C4-2B (cell line): Measurements from ENCODE around the gene SLC39A3.

Experiments used
- CTCF ChIP-seq: fragments of 450-650 bp; conservative IDR thresholded peaks from 2 replicates; pipeline ENCODE4 v1.5.1; 2017; ENCODE audit warnings: mild to moderate bottlenecking
- ZFX ChIP-seq: fragments of 450-650 bp; IDR thresholded peaks from 2 replicates; pipeline ENCODE4 v1.6.1; 2017

- no peak for TF ChIP-seq CTCF
- TF ChIP-seq ZFX: no peak
Observed at GRCh38 chr19:2716275-2716650, 23.6 kb downstream of the SLC39A3 start.
